ENCODE results near the gene GATA1. TPM values are rescaled to one million over a fixed set of nuclear protein-coding genes. Genes with fewer than 3 reads are reported as not detected.
A peak's percentile ranks its signal among the peaks of the same experiment; 100 is the strongest.
"Not testable (repeated sequence)": the region's sequence is repeated elsewhere in the genome, so short reads cannot be mapped to it uniquely, and the experiment has no call there.

GATA1 gene
- total RNA-seq, 8 experiments from 2014 or later, result not detected

DNA sequence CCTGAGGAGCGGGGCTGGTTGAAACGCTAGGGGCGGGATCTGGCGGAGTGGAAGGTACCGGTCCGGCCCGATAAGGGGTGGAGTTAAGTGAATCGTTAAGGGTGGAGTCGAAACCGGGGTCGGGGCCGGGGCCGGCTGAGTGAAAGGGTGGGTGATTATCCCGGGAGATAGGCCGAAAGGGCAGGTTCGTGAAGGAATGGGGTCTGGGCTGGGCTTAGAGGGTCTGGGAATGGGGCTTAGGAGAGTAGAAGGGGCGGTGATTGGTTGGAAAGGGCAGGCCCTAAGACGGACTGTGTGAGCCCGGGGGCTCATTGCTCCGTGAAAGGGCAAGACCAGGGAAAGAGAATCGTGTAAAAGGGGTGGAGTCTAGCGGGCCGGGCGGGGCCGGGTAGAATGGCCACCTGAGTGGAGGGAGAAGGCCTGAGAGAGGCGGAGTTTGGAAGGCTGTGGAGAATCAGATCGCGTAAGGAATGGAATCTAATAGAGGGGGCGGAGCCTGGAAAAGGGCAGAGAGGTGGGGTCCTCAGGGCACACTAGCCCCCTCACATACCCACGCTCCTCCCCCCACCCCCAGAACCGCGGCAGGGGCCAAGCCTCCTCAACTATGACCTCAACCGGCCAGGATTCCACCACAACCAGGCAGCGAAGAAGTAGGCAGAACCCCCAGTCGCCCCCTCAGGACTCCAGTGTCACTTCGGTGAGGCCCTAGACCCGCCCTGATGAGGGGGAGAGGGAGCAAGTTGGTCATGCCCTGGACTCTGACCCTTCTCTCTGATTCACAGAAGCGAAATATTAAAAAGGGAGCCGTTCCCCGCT, 15.9 kb downstream of the GATA1 start:
- in situ Hi-C loops (cut with MboI; ENCODE audit: low pct_unique_long_range_greater_than_20kb in 2 of 9, low sequenced_read_pairs in 9 of 9, unreplicated experiment in 9 of 9), result no loop called here
- Histone ChIP-seq H3K4me3 (peak overlapping the region; percentile 63 to 91 (median 78)), H3K27ac (peak overlapping the region; percentile 97 to 98), H3K4me1 (replicated peaks in 1 of 2) (peaks cover 3 to 12% of the 10 kb centered on the region in 2 donors)
- WGBS, 10 experiments, result 0 to 40% (median 29%) methylated on average over 1 to 11 of the region's 40 CpGs; no CpG with 5 or more reads in 7 of the 10 experiments
- peak; percentile 49 to 72 (median 58) for ATAC-seq (replicated peaks in 6 of 8)

DNA sequence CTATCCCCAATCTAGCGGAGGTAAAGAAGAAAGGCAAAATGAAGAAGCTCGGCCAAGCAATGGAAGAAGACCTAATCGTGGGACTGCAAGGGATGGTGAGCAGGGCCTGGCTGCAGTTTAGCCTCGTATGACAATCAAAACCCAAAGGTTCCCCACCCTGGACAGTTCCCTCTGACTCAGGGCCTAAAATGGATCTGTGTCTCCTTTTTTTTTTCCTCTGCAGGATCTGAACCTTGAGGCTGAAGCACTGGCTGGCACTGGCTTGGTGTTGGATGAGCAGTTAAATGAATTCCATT, 16.5 kb downstream of the GATA1 start:
- in situ Hi-C loops (cut with MboI; ENCODE audit: low pct_unique_long_range_greater_than_20kb in 2 of 9, low sequenced_read_pairs in 9 of 9, unreplicated experiment in 9 of 9), result no loop called here
- WGBS, 10 experiments, result 33 to 63% (median 33%) methylated on average over 2 to 4 of the region's 4 CpGs; no CpG with 5 or more reads in 7 of the 10 experiments
- Histone ChIP-seq H3K27ac (peak overlapping the region; percentile 97 to 98), H3K4me3 (peak overlapping the region; percentile 63 to 91 (median 78)), H3K4me1 (replicated peaks in 1 of 2) (peaks cover 3 to 12% of the 10 kb centered on the region in 2 donors)
- no peak for ATAC-seq (replicated peaks in 6 of 8)

DNA sequence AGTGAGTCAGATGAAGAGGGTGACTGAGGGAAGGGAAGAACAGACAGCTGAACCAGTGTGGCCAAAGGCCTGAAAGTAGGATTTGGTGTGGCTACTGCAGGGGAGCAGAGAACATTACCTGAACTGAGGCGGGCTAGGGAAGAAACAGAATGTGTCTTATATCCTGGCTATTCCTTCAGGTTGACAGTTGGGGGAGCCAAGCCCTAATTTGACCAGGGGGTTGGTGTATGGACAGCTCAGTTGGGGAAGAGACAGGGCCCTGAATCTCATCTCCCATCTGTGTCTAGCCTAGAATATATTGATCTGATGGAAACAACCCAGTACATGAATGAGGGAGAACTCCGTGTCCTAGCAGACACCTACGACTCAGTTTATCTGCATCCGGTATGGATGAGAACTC, 19.7 kb downstream of the GATA1 start:
- 50 to 78% methylated on average over 1 to 4 of the region's 4 CpGs; no CpG with 5 or more reads in 8 of the 10 experiments for WGBS, 10 experiments
- Histone ChIP-seq H3K4me1 (replicated peaks in 1 of 2) (peaks cover 0 to 6% of the 10 kb centered on the region in 2 donors), H3K27ac (no peak overlapping the region), H3K4me3 (no peak overlapping the region)
- ATAC-seq (replicated peaks in 6 of 8), result no peak
- in situ Hi-C loops (cut with MboI; ENCODE audit: low pct_unique_long_range_greater_than_20kb in 2 of 9, low sequenced_read_pairs in 9 of 9, unreplicated experiment in 9 of 9), result no loop called here

DNA sequence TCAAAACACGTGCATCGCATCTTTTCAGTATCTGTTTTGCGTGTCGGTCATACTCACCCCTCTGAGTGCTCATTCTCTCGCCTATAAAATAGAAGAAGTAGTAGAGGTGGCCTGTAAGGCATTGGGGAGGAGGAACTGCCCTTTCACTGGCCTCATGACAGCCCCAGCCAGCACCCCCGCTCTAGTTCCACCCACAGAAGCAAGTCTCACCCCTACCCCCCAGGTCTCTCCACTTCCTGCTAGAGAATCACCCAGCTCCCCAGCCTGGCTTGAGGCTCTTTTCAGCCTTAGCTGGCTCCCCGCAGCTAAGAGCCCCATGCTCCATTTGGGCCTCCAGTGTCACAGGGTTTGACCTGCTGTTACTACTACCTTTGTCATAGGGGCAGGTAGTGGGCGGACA, 27.3 kb downstream of the GATA1 start:
- no peak overlapping the region for H3K4me3 ChIP-seq
- no peak overlapping the region for H3K27ac ChIP-seq
- WGBS, 10 experiments, result 55 to 92% methylated on average over 2 to 3 of the region's 8 CpGs; no CpG with 5 or more reads in 8 of the 10 experiments
- no peak for ATAC-seq (replicated peaks in 6 of 8)
- in situ Hi-C loops (cut with MboI; ENCODE audit: low pct_unique_long_range_greater_than_20kb in 2 of 9, low sequenced_read_pairs in 9 of 9, unreplicated experiment in 9 of 9), result no loop called here
- no peaks in the 10 kb centered on the region for H3K4me1 ChIP-seq (replicated peaks in 1 of 2)

DNA sequence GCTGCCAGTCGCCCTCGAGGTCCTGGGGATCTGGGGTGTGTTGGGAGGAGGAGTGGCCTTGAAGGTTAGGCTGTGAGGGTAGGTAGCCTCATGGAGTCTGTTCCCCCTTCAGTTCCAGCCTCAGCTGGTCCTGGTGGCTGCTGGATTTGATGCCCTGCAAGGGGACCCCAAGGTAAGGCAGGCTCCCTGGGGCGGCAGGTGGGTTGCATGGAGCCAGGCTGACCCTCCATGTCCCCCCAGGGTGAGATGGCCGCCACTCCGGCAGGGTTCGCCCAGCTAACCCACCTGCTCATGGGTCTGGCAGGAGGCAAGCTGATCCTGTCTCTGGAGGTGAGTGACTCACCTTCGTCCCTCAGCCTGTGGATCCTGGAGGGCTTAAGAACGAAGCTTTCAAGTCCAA, 28.3 kb downstream of the GATA1 start:
- Histone ChIP-seq H3K27ac (no peak overlapping the region), H3K4me3 (no peak overlapping the region), H3K4me1 (replicated peaks in 1 of 2) (no peaks in the 10 kb centered on the region)
- 93% methylated on average over 2 of the region's 8 CpGs; no CpG with 5 or more reads in 9 of the 10 experiments for WGBS, 10 experiments
- in situ Hi-C loops (cut with MboI; ENCODE audit: low pct_unique_long_range_greater_than_20kb in 2 of 9, low sequenced_read_pairs in 9 of 9, unreplicated experiment in 9 of 9), result no loop called here
- ATAC-seq (replicated peaks in 6 of 8), result no peak

DNA sequence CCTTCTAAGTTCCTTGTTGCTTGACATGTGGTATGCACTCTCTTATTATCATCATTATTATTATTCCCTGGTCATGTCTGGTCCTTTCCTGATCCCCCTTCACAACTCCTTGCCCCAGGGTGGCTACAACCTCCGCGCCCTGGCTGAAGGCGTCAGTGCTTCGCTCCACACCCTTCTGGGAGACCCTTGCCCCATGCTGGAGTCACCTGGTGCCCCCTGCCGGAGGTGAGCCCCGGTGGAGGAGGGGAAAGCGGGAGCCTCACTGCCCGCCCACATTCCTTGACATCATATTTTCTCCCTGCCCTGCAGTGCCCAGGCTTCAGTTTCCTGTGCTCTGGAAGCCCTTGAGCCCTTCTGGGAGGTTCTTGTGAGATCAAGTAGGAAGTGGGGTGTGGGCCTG, 28.9 kb downstream of the GATA1 start:
- in situ Hi-C loops (cut with MboI; ENCODE audit: low pct_unique_long_range_greater_than_20kb in 2 of 9, low sequenced_read_pairs in 9 of 9, unreplicated experiment in 9 of 9), result no loop called here
- WGBS, 10 experiments, result 0 to 82% methylated on average over 1 to 7 of the region's 8 CpGs; no CpG with 5 or more reads in 8 of the 10 experiments
- Histone ChIP-seq H3K27ac (no peak overlapping the region), H3K4me3 (no peak overlapping the region), H3K4me1 (replicated peaks in 1 of 2) (no peaks in the 10 kb centered on the region)
- no peak for ATAC-seq (replicated peaks in 6 of 8)

DNA sequence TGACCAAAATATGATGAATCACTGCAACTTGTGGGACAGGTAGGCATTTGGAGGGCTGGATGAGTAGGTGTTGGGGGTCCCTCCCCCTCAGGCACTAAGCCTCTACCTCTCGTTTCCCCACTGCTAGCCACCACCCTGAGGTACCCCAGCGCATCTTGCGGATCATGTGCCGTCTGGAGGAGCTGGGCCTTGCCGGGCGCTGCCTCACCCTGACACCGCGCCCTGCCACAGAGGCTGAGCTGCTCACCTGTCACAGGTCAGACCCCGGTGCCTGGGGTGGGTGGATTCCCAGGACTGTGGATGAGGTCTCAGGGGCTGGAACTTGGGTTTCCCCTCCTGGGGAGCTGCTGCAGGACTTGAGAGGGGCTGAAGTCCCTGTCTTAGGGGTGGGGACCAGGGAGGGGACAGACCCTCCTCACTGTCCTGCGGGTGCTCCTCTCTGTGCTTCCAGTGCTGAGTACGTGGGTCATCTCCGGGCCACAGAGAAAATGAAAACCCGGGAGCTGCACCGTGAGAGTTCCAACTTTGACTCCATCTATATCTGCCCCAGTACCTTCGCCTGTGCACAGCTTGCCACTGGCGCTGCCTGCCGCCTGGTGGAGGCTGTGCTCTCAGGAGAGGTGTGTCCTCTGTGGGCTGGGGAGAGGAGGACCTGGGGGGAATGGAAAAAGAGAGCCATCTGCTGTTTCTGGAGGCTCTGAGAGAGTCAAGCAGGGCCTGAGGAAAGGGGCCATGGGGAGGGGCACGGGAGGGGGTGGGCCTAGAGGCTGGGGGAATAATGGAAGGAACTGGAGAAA, 29.8 kb downstream of the GATA1 start:
- in situ Hi-C loops (cut with MboI; ENCODE audit: low pct_unique_long_range_greater_than_20kb in 2 of 9, low sequenced_read_pairs in 9 of 9, unreplicated experiment in 9 of 9), result no loop called here
- no peak for ATAC-seq (replicated peaks in 6 of 8)
- H3K4me3 ChIP-seq, result no peak overlapping the region

DNA sequence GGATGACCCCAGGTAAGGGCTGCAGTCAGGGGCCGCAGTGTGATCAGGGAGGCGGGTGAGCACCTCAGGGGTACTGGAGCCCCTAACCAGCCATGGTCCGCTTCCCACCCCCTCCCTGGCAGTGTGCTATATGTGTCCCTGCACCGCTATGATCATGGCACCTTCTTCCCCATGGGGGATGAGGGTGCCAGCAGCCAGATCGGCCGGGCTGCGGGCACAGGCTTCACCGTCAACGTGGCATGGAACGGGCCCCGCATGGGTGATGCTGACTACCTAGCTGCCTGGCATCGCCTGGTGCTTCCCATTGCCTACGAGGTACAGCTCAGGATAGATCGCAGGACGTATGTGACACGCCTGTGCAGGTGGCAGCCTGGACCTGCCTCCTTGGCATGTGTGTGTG, 31.7 kb downstream of the GATA1 start:
- no peak overlapping the region for H3K27ac ChIP-seq
- WGBS, 10 experiments, result 80% methylated on average over 1 of the region's 16 CpGs; no CpG with 5 or more reads in 9 of the 10 experiments
- H3K4me3 ChIP-seq, result no peak overlapping the region
- in situ Hi-C loops (cut with MboI; ENCODE audit: low pct_unique_long_range_greater_than_20kb in 2 of 9, low sequenced_read_pairs in 9 of 9, unreplicated experiment in 9 of 9), result no loop called here
- H3K4me1 ChIP-seq (replicated peaks in 1 of 2), result no peaks in the 10 kb centered on the region
- ATAC-seq (replicated peaks in 6 of 8), result no peak

More for the DNA sequence above, 29.8 kb downstream of the GATA1 start:
- no peaks in the 10 kb centered on the region for H3K4me1 ChIP-seq (replicated peaks in 1 of 2)
- H3K27ac ChIP-seq, result no peak overlapping the region
- 10 to 100% methylated on average over 1 to 2 of the region's 18 CpGs; no CpG with 5 or more reads in 8 of the 10 experiments for WGBS, 10 experiments

DNA sequence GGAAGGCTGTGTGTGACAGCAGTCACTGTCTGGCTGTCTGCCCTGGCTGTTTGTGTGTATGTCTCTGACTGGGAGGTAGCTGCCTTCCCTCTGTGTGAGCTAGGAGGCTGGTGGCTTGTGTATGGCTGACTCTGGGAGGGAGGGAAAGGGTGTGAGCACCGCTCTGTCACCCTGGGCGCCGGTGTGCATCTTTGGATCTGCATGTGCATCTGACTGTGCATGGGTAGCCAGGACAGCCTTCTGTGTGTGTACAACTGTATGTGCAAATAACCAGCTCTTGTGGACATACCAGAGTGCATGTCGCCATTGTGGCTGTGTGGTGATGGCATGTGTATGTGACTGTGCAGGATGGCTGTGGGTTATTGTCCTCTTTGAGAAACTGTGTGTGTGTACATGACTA, 32.5 kb downstream of the GATA1 start:
- 42 to 71% methylated on average over 1 to 3 of the region's 4 CpGs; no CpG with 5 or more reads in 8 of the 10 experiments for WGBS, 10 experiments
- H3K4me1 ChIP-seq (replicated peaks in 1 of 2), result no peaks in the 10 kb centered on the region
- ATAC-seq (replicated peaks in 6 of 8), result no peak
- no peak overlapping the region for H3K27ac ChIP-seq
- in situ Hi-C loops (cut with MboI; ENCODE audit: low pct_unique_long_range_greater_than_20kb in 2 of 9, low sequenced_read_pairs in 9 of 9, unreplicated experiment in 9 of 9), result no loop called here
- H3K4me3 ChIP-seq, result no peak overlapping the region

DNA sequence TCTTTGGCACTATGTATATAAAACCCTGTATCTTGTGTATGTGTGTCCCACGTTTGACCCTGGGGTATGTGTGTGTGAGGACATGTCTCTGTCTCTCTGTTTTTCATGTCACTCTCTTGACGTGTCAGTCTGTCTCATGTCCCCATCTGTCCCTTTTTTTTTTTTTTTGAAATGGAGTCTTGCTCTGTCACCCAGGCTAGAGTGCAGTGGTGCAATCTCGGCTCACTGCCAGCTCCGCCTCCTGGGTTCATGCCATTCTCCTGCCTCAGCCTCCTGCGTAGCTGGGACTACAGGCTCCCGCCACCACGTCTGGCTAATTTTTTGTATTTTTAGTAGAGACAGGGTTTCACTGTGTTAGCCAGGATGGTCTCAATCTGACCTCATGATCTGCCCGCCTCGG, 33.0 kb downstream of the GATA1 start:
- H3K4me1 ChIP-seq (replicated peaks in 1 of 2); ATAC-seq (replicated peaks in 6 of 8); H3K4me3 ChIP-seq; in situ Hi-C loops (cut with MboI; ENCODE audit: low pct_unique_long_range_greater_than_20kb in 2 of 9, low sequenced_read_pairs in 9 of 9, unreplicated experiment in 9 of 9); H3K27ac ChIP-seq: not testable (repeated sequence)
- 39 to 100% (median 70%) methylated on average over 2 to 5 of the region's 9 CpGs; no CpG with 5 or more reads in 7 of the 10 experiments for WGBS, 10 experiments

DNA sequence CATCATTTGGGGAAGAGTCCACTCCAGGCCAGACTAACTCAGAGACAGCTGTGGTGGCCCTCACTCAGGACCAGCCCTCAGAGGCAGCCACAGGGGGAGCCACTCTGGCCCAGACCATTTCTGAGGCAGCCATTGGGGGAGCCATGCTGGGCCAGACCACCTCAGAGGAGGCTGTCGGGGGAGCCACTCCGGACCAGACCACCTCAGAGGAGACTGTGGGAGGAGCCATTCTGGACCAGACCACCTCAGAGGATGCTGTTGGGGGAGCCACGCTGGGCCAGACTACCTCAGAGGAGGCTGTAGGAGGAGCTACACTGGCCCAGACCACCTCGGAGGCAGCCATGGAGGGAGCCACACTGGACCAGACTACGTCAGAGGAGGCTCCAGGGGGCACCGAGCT, 36.7 kb downstream of the GATA1 start:
- no peak overlapping the region for H3K27ac ChIP-seq
- H3K4me1 ChIP-seq (replicated peaks in 1 of 2), result no peaks in the 10 kb centered on the region
- 17% methylated on average over 1 of the region's 6 CpGs; no CpG with 5 or more reads in 9 of the 10 experiments for whole genome bisulfite sequencing, 10 experiments
- in situ Hi-C loops (cut with MboI; ENCODE audit: low pct_unique_long_range_greater_than_20kb in 2 of 9, low sequenced_read_pairs in 9 of 9, unreplicated experiment in 9 of 9), result no loop called here
- no peak overlapping the region for H3K4me3 ChIP-seq
- peak in 5 of 8 experiments; percentile 87 to 94 (median 90) for ATAC-seq (replicated peaks in 6 of 8)

DNA sequence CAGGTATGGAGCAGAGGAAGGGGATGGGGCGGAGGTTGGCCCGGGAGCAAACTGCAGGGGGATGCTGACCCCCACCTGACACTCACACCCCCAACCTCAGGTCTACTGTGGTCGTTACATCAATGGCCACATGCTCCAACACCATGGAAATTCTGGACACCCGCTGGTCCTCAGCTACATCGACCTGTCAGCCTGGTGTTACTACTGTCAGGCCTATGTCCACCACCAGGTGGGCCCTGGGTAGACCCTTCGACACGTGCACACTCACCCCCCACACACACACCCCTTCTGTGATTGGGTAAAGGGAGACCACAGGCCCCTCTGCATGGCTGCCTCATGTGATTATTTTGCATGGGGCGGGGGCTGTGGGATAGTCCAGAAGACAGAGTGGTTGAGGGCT, 37.7 kb downstream of the GATA1 start:
- Histone ChIP-seq H3K27ac (no peak overlapping the region), H3K4me3 (no peak overlapping the region), H3K4me1 (replicated peaks in 1 of 2) (no peaks in the 10 kb centered on the region)
- WGBS, 10 experiments, result no CpG with 5 or more reads among the region's 8 CpGs
- ATAC-seq (replicated peaks in 6 of 8), result no peak
- in situ Hi-C loops (cut with MboI; ENCODE audit: low pct_unique_long_range_greater_than_20kb in 2 of 9, low sequenced_read_pairs in 9 of 9, unreplicated experiment in 9 of 9), result no loop called here

DNA sequence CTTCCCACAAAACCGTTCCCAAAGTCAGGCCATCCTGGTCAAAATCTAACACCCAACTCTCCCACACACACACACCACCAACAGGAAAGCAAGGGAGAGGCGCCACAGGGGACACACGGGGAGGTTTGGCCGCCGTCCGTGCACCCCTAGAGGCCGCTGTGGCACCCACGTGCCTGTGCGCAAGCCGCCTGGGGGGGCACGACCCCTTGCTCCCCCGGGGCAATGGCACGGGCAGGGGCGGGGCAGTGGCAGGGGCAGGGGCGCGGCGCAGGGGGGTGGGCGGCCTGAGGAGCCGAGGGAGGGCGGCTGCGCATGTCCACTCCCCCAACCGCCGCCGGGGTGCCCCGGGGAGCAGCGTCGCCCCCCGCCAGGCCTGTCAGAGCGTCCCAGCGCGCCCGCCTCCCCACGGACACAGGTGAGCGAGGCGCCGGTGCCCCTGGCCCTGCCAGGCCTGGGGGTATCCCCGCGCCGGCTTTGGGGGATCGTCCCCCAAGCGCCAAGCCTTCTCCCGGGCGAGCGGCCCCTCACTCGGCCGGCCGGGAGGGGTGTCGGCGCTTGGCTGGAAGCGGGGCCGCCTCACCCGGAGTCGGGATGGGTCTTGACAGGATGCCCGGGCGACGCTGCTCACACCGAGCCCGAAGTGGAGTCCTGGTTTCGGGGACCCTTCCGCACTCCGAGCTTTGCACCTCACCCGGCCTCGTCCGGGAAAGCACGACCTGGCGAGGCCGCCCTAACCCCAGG, 39.9 kb downstream of the GATA1 start, which contains the start of gene ERAS:
ERAS (plus strand) TSS at position 379 of the 741 bp plus-strand sequence. CDS start 2,611 bp downstream, outside the sequence.
- in situ Hi-C loops (cut with MboI; ENCODE audit: low pct_unique_long_range_greater_than_20kb in 2 of 9, low sequenced_read_pairs in 9 of 9, unreplicated experiment in 9 of 9), result no loop called here
- no peak within 1 kb of the TSS for H3K4me3 ChIP-seq
- ATAC-seq (replicated peaks in 6 of 8), result no peak

More for the DNA sequence above, 39.9 kb downstream of the GATA1 start, which contains the start of gene ERAS:
- 74% methylated on average over 6 of the region's 67 CpGs; no CpG with 5 or more reads in 9 of the 10 experiments for WGBS, 10 experiments
- Histone ChIP-seq H3K4me1 (replicated peaks in 1 of 2) (no peaks in the 10 kb centered on the region), H3K27ac (no peak within 1 kb of the TSS)

All from motor neuron (in vitro differentiated cells).